Stimulated activated memory B cell treated with anti-CD40 and anti-IgM and Interleukin-4, amounts not matched to agents 10 μg/mL and 1 μg/mL and 100 μg/mL, for 72 hours (primary cell): Measurements from ENCODE around the gene KCNT1.

Source experiments
- ATAC-seq: fragments of 150-1000 bp; cut with Tn5 transposase; 2 replicates; pipeline ENCODE4 v1.10.0; 2021
- H3K27ac Mint-ChIP-seq: one replicate; pipeline ENCODE4 v1.8.0; 2022; ENCODE audit warnings: mild to moderate bottlenecking, mixed read lengths
- H3K27me3 Mint-ChIP-seq: one replicate; pipeline ENCODE4 v1.8.0; 2022; ENCODE audit warnings: mixed read lengths
- H3K36me3 Mint-ChIP-seq: one replicate; pipeline ENCODE4 v1.8.0; 2022; ENCODE audit warnings: mixed read lengths
- H3K4me1 Mint-ChIP-seq: one replicate; pipeline ENCODE4 v1.8.0; 2022; ENCODE audit warnings: mixed read lengths
- H3K4me3 Mint-ChIP-seq: one replicate; pipeline ENCODE4 v1.8.0; 2022; ENCODE audit warnings: mild to moderate bottlenecking, moderate library complexity, mixed read lengths
- H3K9me3 Mint-ChIP-seq: one replicate; pipeline ENCODE4 v1.8.0; 2022; ENCODE audit warnings: mixed read lengths

Gene KCNT1

DNA sequence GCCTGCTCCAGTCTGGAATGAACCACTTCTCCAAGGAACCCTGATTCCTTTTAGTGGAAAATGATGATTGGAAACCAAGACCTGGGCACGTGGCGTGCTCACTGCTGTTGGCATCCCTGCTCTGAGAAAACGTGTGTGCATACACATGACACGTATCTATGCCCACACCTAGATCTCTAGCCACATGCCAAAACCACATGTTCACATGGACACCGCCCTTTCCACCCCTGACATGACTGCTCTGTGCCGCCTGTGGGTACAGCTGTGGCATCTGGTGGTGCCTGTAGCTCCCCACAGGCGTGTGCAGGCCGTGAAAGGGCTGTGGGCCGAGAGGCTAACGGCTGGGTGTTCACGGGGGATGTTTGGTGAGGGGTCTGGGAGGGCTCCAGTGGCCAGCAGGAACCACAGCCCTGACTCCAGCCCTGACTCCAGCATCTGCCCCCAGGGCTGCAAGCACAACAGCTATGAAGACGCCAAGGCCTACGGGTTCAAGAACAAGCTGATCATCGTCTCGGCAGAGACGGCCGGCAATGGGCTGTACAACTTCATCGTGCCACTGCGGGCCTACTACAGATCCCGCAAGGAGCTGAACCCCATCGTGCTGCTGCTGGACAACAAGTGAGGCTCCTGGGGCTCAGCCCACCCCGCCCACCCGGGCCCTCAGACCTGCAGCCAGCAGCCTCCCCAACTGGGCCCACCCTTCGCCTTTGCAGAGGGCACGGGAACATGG lies 75.1 kb downstream of the KCNT1 start:
- H3K27ac Mint-ChIP-seq, result no peak overlapping the region
- H3K4me1 Mint-ChIP-seq, result no peaks in the 10 kb centered on the region
- H3K9me3 Mint-ChIP-seq, result no peaks in the 10 kb centered on the region
- peaks cover 31% of the 10 kb centered on the region for H3K27me3 Mint-ChIP-seq
- H3K4me3 Mint-ChIP-seq, result no peak overlapping the region
- ATAC-seq, result no peak
- H3K36me3 Mint-ChIP-seq, result no peaks in the 10 kb centered on the region

DNA sequence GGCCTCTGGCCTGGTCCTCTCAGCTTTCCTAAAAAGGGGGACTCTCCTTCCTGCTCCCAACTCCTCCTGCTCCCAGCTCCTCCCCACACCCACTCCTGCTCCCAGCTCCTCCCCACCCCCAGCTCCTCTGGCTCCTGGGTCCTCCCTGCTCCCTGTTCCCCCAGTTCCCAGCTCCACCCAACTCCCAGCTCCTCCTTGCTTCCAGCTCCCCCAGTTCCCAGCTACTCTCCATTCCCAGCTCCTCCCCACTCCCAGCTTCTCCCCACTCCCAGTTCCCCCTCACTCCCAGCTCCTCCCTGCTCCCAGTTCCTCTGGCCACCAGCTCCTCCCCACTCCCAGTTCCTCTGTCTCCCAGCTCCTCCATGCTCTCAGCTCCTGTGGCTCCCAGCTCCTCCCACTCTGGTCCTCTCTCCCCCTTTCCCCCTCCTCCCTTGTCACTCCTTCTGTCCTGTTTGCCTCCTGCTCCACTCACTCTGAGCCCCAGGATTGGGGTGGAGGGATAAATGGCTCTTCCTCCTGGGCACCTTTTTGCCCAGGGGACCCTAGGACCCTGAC lies 75.7 kb downstream of the KCNT1 start:
- no peaks in the 10 kb centered on the region for H3K9me3 Mint-ChIP-seq
- H3K4me1 Mint-ChIP-seq, result no peaks in the 10 kb centered on the region
- no peak for ATAC-seq
- H3K27me3 Mint-ChIP-seq, result peaks cover 31% of the 10 kb centered on the region
- no peak overlapping the region for H3K27ac Mint-ChIP-seq
- no peak overlapping the region for H3K4me3 Mint-ChIP-seq
- H3K36me3 Mint-ChIP-seq, result no peaks in the 10 kb centered on the region

GRCh38 chr9:135778421-135778820 lies 76.4 kb downstream of the KCNT1 start:
- ATAC-seq, result no peak
- peaks cover 31% of the 10 kb centered on the region for H3K27me3 Mint-ChIP-seq
- H3K4me3 Mint-ChIP-seq, result no peak overlapping the region
- H3K4me1 Mint-ChIP-seq, result no peaks in the 10 kb centered on the region
- H3K27ac Mint-ChIP-seq, result no peak overlapping the region
- H3K36me3 Mint-ChIP-seq, result no peaks in the 10 kb centered on the region
- no peaks in the 10 kb centered on the region for H3K9me3 Mint-ChIP-seq

DNA sequence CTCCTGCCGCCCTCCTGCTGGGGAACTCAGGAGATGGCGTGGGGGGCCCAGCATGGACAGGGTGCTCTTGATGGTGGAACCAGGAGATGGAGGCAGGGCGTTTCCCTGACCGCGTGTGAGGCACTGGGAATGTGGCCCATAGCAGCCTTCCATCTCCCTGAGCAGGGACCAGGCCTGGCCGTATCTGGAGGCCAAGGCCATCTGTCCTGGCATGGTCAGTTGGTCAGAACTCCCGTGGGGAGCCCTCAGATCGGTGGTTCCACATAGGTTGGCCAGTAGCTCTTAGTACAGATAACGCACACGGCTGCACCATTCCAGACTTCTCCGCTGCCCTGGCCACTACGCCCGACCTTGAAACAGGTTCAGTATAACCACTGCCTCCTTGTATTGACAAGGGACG lies 77.6 kb downstream of the KCNT1 start:
- ATAC-seq, result no peak
- H3K27me3 Mint-ChIP-seq, result peaks cover 31% of the 10 kb centered on the region
- no peaks in the 10 kb centered on the region for H3K9me3 Mint-ChIP-seq
- no peak overlapping the region for H3K27ac Mint-ChIP-seq
- H3K4me3 Mint-ChIP-seq, result no peak overlapping the region
- no peaks in the 10 kb centered on the region for H3K36me3 Mint-ChIP-seq
- no peaks in the 10 kb centered on the region for H3K4me1 Mint-ChIP-seq

DNA sequence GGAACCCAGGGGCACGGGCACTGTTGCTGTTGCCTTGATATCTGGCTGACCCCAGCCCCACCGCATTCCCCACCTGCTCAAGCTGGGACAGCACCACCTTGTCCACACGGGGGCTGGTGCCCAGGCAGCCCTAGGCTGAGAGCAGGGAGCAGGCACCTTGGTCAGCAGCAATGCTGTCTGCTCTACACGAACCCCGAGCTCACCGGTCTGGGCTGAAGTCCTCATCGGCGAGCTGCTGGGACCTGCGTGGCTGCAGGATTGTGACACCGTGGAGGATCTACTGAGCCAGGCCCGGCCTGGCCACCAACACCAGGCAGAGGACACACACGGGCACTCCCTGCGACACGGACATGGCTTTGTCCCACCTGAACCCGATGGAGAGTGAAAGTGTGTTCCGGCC lies 78.1 kb downstream of the KCNT1 start:
- no peaks in the 10 kb centered on the region for H3K36me3 Mint-ChIP-seq
- peaks cover 31% of the 10 kb centered on the region for H3K27me3 Mint-ChIP-seq
- H3K4me1 Mint-ChIP-seq, result no peaks in the 10 kb centered on the region
- no peak overlapping the region for H3K4me3 Mint-ChIP-seq
- no peak overlapping the region for H3K27ac Mint-ChIP-seq
- no peaks in the 10 kb centered on the region for H3K9me3 Mint-ChIP-seq
- ATAC-seq, result no peak

- no peak for ATAC-seq
- peaks cover 31% of the 10 kb centered on the region for H3K27me3 Mint-ChIP-seq
- no peak overlapping the region for H3K4me3 Mint-ChIP-seq
- H3K4me1 Mint-ChIP-seq, result no peaks in the 10 kb centered on the region
- no peak overlapping the region for H3K27ac Mint-ChIP-seq
- no peaks in the 10 kb centered on the region for H3K9me3 Mint-ChIP-seq
- no peaks in the 10 kb centered on the region for H3K36me3 Mint-ChIP-seq
Measured at GRCh38 chr9:135780626-135781025, 78.6 kb downstream of the KCNT1 start.

- H3K27ac Mint-ChIP-seq, result no peak overlapping the region
- ATAC-seq, result no peak
- peaks cover 26% of the 10 kb centered on the region for H3K27me3 Mint-ChIP-seq
- no peaks in the 10 kb centered on the region for H3K36me3 Mint-ChIP-seq
- no peaks in the 10 kb centered on the region for H3K4me1 Mint-ChIP-seq
- no peaks in the 10 kb centered on the region for H3K9me3 Mint-ChIP-seq
- no peak overlapping the region for H3K4me3 Mint-ChIP-seq
Measured at GRCh38 chr9:135782946-135783345, 81.0 kb downstream of the KCNT1 start.

- Mint-ChIP-seq H3K36me3 (no peaks in the 10 kb centered on the region), H3K27ac (no peak overlapping the region), H3K27me3 (peaks cover 22% of the 10 kb centered on the region), H3K9me3 (no peaks in the 10 kb centered on the region), H3K4me1 (no peaks in the 10 kb centered on the region), H3K4me3 (no peak overlapping the region)
- no peak for ATAC-seq
Measured at GRCh38 chr9:135783540-135784245, 81.7 kb downstream of the KCNT1 start.

DNA sequence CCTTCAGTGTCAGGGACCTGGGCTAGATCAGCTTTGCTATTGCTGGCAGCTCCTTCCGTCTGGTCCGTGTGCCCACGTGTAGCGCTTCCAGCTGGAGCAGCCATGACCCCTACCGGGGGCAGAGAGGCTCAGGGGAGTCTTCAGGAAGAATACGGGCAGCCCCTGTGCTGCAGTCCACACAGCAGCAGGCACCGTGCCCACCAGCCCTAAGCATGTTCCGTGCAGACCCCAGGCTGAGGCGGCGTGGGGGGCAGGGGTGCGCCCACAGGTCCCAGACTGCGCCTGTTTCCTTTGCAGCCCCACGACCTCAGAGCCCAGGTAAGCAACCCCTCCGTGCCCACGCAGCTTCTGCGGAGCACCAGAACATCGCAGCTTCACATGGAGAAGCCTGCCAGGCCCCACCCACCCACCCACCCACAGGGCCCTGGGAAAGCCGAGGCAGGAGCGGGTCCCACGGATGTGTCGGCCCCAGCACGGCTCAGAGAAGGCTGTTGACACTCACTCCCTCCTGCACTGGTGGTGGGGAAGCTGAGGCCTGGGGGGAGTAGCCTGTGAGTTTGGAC lies 83.1 kb downstream of the KCNT1 start:
- peaks cover 10% of the 10 kb centered on the region for H3K27me3 Mint-ChIP-seq

GRCh38 chr9:135786146-135786690 lies 84.2 kb downstream of the KCNT1 start:
- Mint-ChIP-seq H3K4me1 (no peaks in the 10 kb centered on the region), H3K4me3 (no peak overlapping the region), H3K27me3 (peaks cover 9% of the 10 kb centered on the region), H3K27ac (no peak overlapping the region), H3K36me3 (no peaks in the 10 kb centered on the region), H3K9me3 (no peaks in the 10 kb centered on the region)
- no peak for ATAC-seq

More for the DNA sequence above, 83.1 kb downstream of the KCNT1 start:
- no peaks in the 10 kb centered on the region for H3K9me3 Mint-ChIP-seq
- H3K36me3 Mint-ChIP-seq, result no peaks in the 10 kb centered on the region
- no peak overlapping the region for H3K4me3 Mint-ChIP-seq
- ATAC-seq, result no peak
- no peaks in the 10 kb centered on the region for H3K4me1 Mint-ChIP-seq
- H3K27ac Mint-ChIP-seq, result no peak overlapping the region

- ATAC-seq, result no peak
- Mint-ChIP-seq H3K27me3 (peaks cover 9% of the 10 kb centered on the region), H3K4me1 (no peaks in the 10 kb centered on the region), H3K9me3 (no peaks in the 10 kb centered on the region), H3K27ac (no peak overlapping the region), H3K36me3 (no peaks in the 10 kb centered on the region), H3K4me3 (no peak overlapping the region)
Measured at GRCh38 chr9:135787317-135787716, 85.3 kb downstream of the KCNT1 start.

- Mint-ChIP-seq H3K4me3 (no peak overlapping the region), H3K27ac (no peak overlapping the region), H3K4me1 (no peaks in the 10 kb centered on the region), H3K27me3 (peaks cover 9% of the 10 kb centered on the region), H3K9me3 (no peaks in the 10 kb centered on the region), H3K36me3 (no peaks in the 10 kb centered on the region)
- no peak for ATAC-seq
Measured at GRCh38 chr9:135787776-135788575, 86.0 kb downstream of the KCNT1 start.

DNA sequence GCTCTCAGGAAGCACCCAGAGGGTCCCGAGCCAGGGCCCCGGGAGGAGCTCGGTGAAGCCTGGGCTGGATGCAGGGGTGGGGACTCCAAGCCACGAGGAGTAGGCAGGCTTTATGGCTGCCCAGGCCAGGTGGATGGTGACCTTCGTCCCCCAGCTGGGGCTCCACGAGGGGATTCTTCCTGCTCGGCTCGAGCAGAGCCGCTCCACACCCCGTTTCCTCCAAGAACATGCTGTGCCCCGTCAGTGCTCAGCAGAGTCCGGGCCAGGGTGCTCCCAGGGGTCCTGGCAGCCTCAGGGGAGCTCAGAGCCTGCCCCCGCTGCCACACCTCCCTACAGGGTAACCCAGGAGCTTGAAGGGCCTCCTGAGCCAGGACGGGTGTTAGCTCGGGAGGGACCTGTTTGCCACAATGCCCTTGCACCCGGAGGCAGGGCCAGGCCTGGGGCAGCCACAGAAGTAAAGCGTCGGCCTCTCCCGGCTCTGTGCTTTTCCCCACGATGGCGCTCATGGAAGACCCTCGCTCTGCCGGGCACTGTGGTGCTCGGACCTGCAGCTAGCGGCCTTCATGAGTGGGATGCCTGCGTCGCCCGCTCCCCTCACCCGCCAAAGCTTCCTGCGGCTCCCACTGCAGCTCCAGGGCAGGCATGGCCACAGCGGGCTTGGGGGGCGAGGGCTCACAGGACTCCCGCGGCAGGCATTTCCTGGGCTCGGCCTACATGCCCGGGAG lies 86.8 kb downstream of the KCNT1 start:
- no peaks in the 10 kb centered on the region for H3K36me3 Mint-ChIP-seq
- no peak overlapping the region for H3K4me3 Mint-ChIP-seq
- no peak overlapping the region for H3K27ac Mint-ChIP-seq
- H3K4me1 Mint-ChIP-seq, result no peaks in the 10 kb centered on the region
- peaks cover 9% of the 10 kb centered on the region for H3K27me3 Mint-ChIP-seq
- no peaks in the 10 kb centered on the region for H3K9me3 Mint-ChIP-seq
- no peak for ATAC-seq

GRCh38 chr9:135789838-135790291 lies 87.9 kb downstream of the KCNT1 start:
- Mint-ChIP-seq H3K27ac (no peak overlapping the region), H3K4me1 (no peaks in the 10 kb centered on the region), H3K36me3 (no peaks in the 10 kb centered on the region), H3K9me3 (no peaks in the 10 kb centered on the region), H3K4me3 (no peak overlapping the region), H3K27me3 (peaks cover 9% of the 10 kb centered on the region)
- ATAC-seq, result no peak
